Prostate gland (tissue), 2 donors: ENCODE data around the gene KCNJ12.
"Not testable (repeated sequence)": the region's sequence is repeated elsewhere in the genome, so short reads cannot be mapped to it uniquely, and the experiment has no call there.

Source experiments
- CTCF ChIP-seq, 4 experiments: fragments of 200-600 bp in 2 of 4; fragments of 450-650 bp in 2 of 4; sonication (generic) in 2 of 4; IDR thresholded peaks; 1 replicate in 3 of 4; 2 replicates in 1 of 4; pipeline ENCODE4 v1.5.1; 2016 to 2019; ENCODE audit warnings: antibody characterized with exemption in 4 of 4, mild to moderate bottlenecking in 2 of 4, moderate library complexity in 2 of 4
- POLR2AphosphoS5 ChIP-seq: sonication (generic); formaldehyde crosslinking; IDR thresholded peaks from one replicate; pipeline ENCODE4 v1.6.1; 2017; ENCODE audit warnings: antibody characterized with exemption

- TF ChIP-seq CTCF (IDR thresholded peaks at IDR 0.05); POLR2AphosphoS5: not testable (repeated sequence)
Observed at GRCh38 chr17:21404956-21405731, 29.0 kb downstream of the KCNJ12 start.
